Astrocyte (in vitro differentiated cells and primary cell): ENCODE data around the gene TMPRSS13. TPM values are rescaled to one million over a fixed set of nuclear protein-coding genes. Genes with fewer than 3 reads are reported as not detected.
A peak's percentile ranks its signal among the peaks of the same experiment; 100 is the strongest.

Experiments used
- DNase-seq: peaks from one replicate; pipeline ENCODE4 v3.0.0-alpha.2; 2010; ENCODE audit warnings: low read depth
- FAIRE-seq: peaks from 2 replicates; lab custom pipeline; 2011; peaks lifted over from hg19 to GRCh38; lab: Jason Lieb, UNC
- H2AFZ ChIP-seq: 2 replicates; pipeline ENCODE4 v1.6.0; 2012; ENCODE audit warnings: low read depth, low read length, inconsistent platforms
- H3K27ac ChIP-seq: 2 replicates; pipeline ENCODE4 v1.5.1; 2011; ENCODE audit warnings: low read depth, low read length, inconsistent platforms
- H3K27me3 ChIP-seq: 2 replicates; pipeline ENCODE4 v1.6.0; 2011; ENCODE audit warnings: low read length, inconsistent platforms; ENCODE audit not compliant: insufficient read depth
- H3K36me3 ChIP-seq: 2 replicates; pipeline ENCODE4 v1.5.1; 2011; ENCODE audit warnings: low read length, inconsistent platforms; ENCODE audit not compliant: insufficient read depth
- H3K4me1 ChIP-seq: 2 replicates; pipeline ENCODE4 v1.5.1; 2011; ENCODE audit warnings: low read length, inconsistent platforms; ENCODE audit not compliant: insufficient read depth
- H3K4me2 ChIP-seq: 2 replicates; pipeline ENCODE4 v1.6.0; 2012; ENCODE audit warnings: low read length, inconsistent platforms
- H3K4me3 ChIP-seq: 2 replicates; pipeline ENCODE4 v1.5.1; 2011; ENCODE audit warnings: low read depth, mild to moderate bottlenecking, low read length, inconsistent platforms; ENCODE audit not compliant: insufficient read depth
- H3K79me2 ChIP-seq: 2 replicates; pipeline ENCODE4 v1.6.0; 2012; ENCODE audit warnings: mild to moderate bottlenecking, low read length, inconsistent platforms; ENCODE audit not compliant: insufficient read depth
- H3K9ac ChIP-seq: 2 replicates; pipeline ENCODE4 v1.6.0; 2012; ENCODE audit warnings: mild to moderate bottlenecking, low read length, inconsistent platforms
- H3K9me3 ChIP-seq: 2 replicates; pipeline ENCODE4 v1.5.1; 2012; ENCODE audit warnings: low read depth, mild to moderate bottlenecking, low read length, inconsistent platforms; ENCODE audit not compliant: insufficient read depth
- H4K20me1 ChIP-seq: 2 replicates; pipeline ENCODE4 v1.6.0; 2012; ENCODE audit warnings: low read length, inconsistent platforms; ENCODE audit not compliant: insufficient read depth
- H3K27ac Mint-ChIP-seq: one replicate; pipeline ENCODE4 v1.8.0; 2021; ENCODE audit warnings: mild to moderate bottlenecking, mixed read lengths; ENCODE audit not compliant: unreplicated experiment
- H3K27me3 Mint-ChIP-seq: one replicate; pipeline ENCODE4 v1.8.0; 2021; ENCODE audit warnings: low read depth, mixed read lengths; ENCODE audit not compliant: unreplicated experiment
- H3K36me3 Mint-ChIP-seq: one replicate; pipeline ENCODE4 v1.8.0; 2021; ENCODE audit warnings: low read depth, mixed read lengths; ENCODE audit not compliant: unreplicated experiment
- H3K4me1 Mint-ChIP-seq: one replicate; pipeline ENCODE4 v1.8.0; 2021; ENCODE audit warnings: low read depth, mixed read lengths; ENCODE audit not compliant: unreplicated experiment
- H3K4me3 Mint-ChIP-seq: one replicate; pipeline ENCODE4 v1.8.0; 2021; ENCODE audit warnings: mild to moderate bottlenecking, moderate library complexity, mixed read lengths; ENCODE audit not compliant: unreplicated experiment
- H3K9me3 Mint-ChIP-seq: one replicate; pipeline ENCODE4 v1.8.0; 2021; ENCODE audit warnings: mild to moderate bottlenecking, mixed read lengths; ENCODE audit not compliant: unreplicated experiment
- EZH2 ChIP-seq: IDR thresholded peaks from 2 replicates; pipeline ENCODE4 v1.6.1; 2012; ENCODE audit warnings: mild to moderate bottlenecking, low read length, inconsistent platforms; ENCODE audit not compliant: insufficient read depth
- total RNA-seq: library from RNA; stranded (reverse); gene quantifications from 2 replicates; pipeline ENCODE4 v1.2.1, GENCODE V29; 2021
- TF ChIP-seq, protein P1 (sequence below): IDR thresholded peaks from 2 replicates; pipeline ENCODE4 v1.5.1; 2011; ENCODE audit warnings: low read depth, mild to moderate bottlenecking, inconsistent platforms, low read length, moderate library complexity; ENCODE audit not compliant: insufficient read depth

Gene TMPRSS13
- total RNA-seq, 1 donor from 2014 or later, result 0.66 TPM

DNA sequence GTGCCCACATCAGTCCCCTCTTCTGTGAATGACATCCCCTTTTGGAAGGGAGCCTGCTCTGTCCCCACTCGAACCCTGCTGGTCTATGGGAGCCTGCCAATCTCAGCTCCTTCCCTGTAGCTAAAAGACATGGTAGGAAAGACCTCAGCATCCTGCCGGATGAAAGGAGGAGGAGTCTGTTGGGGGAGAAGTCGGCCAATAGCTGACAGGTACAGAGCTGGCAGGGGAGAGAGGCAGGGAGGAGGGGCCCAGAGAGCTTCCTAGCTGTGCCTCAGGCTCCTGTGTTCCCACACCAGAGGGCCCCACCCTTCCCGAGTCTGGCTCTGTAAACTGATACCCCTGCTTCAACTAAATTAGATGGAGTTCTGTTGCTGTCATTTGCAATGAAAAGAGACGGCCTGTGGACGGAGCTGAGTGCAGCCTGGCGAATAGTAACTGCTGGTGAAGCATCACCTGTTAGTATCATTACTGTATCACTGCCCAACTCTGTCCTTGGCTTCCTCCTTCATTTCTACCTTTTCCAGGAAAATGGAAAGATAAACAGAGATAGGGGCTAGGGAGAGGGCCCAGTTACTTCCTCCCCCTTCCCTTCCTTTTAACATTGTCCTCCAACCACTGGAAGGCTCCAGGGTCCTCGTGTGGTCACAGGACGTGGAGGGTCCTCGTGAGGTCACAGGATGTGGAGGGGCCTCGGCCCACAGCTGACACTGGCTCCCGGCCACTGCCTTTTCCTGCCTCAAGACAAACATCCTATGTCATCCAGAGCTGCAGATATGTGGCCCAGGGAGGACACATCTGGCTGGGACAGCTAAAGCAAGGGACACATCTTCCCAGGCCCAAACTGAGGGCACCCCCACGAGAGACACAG lies 67.8 kb downstream of the TMPRSS13 start:
- no peak overlapping the region for H3K9ac ChIP-seq
- peaks cover 1% of the 10 kb centered on the region for H3K4me1 Mint-ChIP-seq
- H3K4me1 ChIP-seq, result no peaks in the 10 kb centered on the region
- peaks cover 16% of the 10 kb centered on the region for H3K27me3 Mint-ChIP-seq
- H3K36me3 Mint-ChIP-seq, result no peaks in the 10 kb centered on the region
- H3K4me2 ChIP-seq, result no peak overlapping the region
- no peaks in the 10 kb centered on the region for H3K9me3 ChIP-seq
- TF ChIP-seq, protein P1, sequence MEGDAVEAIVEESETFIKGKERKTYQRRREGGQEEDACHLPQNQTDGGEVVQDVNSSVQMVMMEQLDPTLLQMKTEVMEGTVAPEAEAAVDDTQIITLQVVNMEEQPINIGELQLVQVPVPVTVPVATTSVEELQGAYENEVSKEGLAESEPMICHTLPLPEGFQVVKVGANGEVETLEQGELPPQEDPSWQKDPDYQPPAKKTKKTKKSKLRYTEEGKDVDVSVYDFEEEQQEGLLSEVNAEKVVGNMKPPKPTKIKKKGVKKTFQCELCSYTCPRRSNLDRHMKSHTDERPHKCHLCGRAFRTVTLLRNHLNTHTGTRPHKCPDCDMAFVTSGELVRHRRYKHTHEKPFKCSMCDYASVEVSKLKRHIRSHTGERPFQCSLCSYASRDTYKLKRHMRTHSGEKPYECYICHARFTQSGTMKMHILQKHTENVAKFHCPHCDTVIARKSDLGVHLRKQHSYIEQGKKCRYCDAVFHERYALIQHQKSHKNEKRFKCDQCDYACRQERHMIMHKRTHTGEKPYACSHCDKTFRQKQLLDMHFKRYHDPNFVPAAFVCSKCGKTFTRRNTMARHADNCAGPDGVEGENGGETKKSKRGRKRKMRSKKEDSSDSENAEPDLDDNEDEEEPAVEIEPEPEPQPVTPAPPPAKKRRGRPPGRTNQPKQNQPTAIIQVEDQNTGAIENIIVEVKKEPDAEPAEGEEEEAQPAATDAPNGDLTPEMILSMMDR, result no peak
- TF ChIP-seq EZH2, result no peak
- DNase-seq (no peak), FAIRE-seq (no peak)
- H3K27ac Mint-ChIP-seq, result no peak overlapping the region
- no peaks in the 10 kb centered on the region for H3K9me3 Mint-ChIP-seq
- H3K4me3 ChIP-seq, result no peak overlapping the region
- no peak overlapping the region for H3K4me3 Mint-ChIP-seq
- no peaks in the 10 kb centered on the region for H3K79me2 ChIP-seq
- H4K20me1 ChIP-seq, result no peaks in the 10 kb centered on the region
- no peaks in the 10 kb centered on the region for H3K27me3 ChIP-seq
- H3K27ac ChIP-seq, result no peak overlapping the region
- H3K36me3 ChIP-seq, result no peaks in the 10 kb centered on the region
- H2AFZ ChIP-seq, result peak overlapping the region; percentile 11

DNA sequence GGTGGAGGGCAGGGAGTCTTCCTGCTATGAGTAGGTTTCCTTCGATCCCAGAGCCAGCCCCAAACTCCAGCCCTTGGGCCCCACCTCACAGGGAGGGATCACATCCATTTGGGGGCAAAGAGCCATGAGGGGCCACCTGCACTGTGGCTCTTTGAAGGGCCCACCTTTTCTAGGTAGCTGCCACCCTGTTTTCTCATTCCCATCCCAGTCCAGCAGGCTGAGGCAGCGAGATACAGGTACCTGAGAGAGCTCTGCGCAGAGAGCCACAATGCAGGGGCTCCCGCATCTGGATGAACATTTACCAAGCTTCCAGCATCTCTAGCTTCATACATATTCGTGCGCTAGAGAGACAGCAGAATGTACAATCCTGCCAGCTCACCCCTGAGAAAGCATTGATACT lies 69.1 kb downstream of the TMPRSS13 start:
- no peaks in the 10 kb centered on the region for H3K27me3 ChIP-seq
- FAIRE-seq (no peak), DNase-seq (no peak)
- H3K36me3 Mint-ChIP-seq, result no peaks in the 10 kb centered on the region
- no peak overlapping the region for H2AFZ ChIP-seq
- H3K9me3 Mint-ChIP-seq, result no peaks in the 10 kb centered on the region
- H4K20me1 ChIP-seq, result no peaks in the 10 kb centered on the region
- H3K9ac ChIP-seq, result no peak overlapping the region
- peaks cover 9% of the 10 kb centered on the region for H3K4me1 Mint-ChIP-seq
- H3K27me3 Mint-ChIP-seq, result peaks cover 21% of the 10 kb centered on the region
- TF ChIP-seq, protein P1, result no peak
- no peak for TF ChIP-seq EZH2
- H3K4me1 ChIP-seq, result no peaks in the 10 kb centered on the region
- no peaks in the 10 kb centered on the region for H3K9me3 ChIP-seq
- H3K4me2 ChIP-seq, result no peak overlapping the region
- H3K27ac Mint-ChIP-seq, result no peak overlapping the region
- H3K4me3 Mint-ChIP-seq, result no peak overlapping the region
- H3K27ac ChIP-seq, result no peak overlapping the region
- no peaks in the 10 kb centered on the region for H3K79me2 ChIP-seq
- no peak overlapping the region for H3K4me3 ChIP-seq
- no peaks in the 10 kb centered on the region for H3K36me3 ChIP-seq

DNA sequence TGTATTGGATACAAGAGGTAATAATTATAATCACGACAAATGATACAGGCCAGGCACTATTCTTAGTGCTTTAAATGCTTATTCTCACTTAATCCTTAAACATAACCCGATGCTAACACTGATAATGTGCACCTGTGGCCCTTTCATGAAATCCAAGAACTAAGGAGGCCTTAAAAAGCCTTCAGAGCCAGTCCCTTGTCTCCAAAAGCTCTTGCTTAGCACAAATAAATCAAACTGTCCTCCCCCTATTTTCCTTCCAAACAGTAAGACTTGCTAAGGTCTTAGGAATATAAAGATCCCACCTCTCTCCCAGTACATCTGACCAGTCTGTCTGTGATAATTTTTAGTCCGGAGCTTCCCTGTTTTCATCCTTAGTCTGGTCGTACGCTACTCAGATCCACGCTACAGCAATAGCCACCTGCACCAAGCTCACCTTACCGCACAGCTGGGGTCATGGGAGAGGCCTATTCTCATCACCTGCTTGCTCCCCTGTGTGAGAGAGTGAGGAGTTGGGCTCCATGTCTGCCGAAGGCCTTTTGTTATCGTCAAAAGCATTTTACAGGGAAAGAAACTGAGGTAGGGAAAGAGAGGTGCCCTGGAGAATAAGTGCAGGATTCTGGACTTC lies 69.6 kb downstream of the TMPRSS13 start:
- DNase-seq, result no peak
- H3K79me2 ChIP-seq, result no peaks in the 10 kb centered on the region
- no peaks in the 10 kb centered on the region for H3K9me3 ChIP-seq
- no peak overlapping the region for H3K9ac ChIP-seq
- H3K4me2 ChIP-seq, result no peak overlapping the region
- H3K27ac Mint-ChIP-seq, result no peak overlapping the region
- no peaks in the 10 kb centered on the region for H3K36me3 Mint-ChIP-seq
- no peaks in the 10 kb centered on the region for H3K4me1 ChIP-seq
- no peaks in the 10 kb centered on the region for H3K36me3 ChIP-seq
- H2AFZ ChIP-seq, result no peak overlapping the region
- no peaks in the 10 kb centered on the region for H4K20me1 ChIP-seq
- no peak overlapping the region for H3K4me3 Mint-ChIP-seq
- H3K27me3 Mint-ChIP-seq, result peaks cover 24% of the 10 kb centered on the region
- H3K4me3 ChIP-seq, result no peak overlapping the region
- H3K9me3 Mint-ChIP-seq, result no peaks in the 10 kb centered on the region
- H3K4me1 Mint-ChIP-seq, result peaks cover 11% of the 10 kb centered on the region
- FAIRE-seq, result no peak
- H3K27ac ChIP-seq, result no peak overlapping the region
- no peak for TF ChIP-seq EZH2
- TF ChIP-seq, protein P1, result no peak
- no peaks in the 10 kb centered on the region for H3K27me3 ChIP-seq
